ENCODE data around the gene UBE2QL1.

UBE2QL1 gene

GRCh38 chr5:6482735-6483134 lies 34.1 kb downstream of the UBE2QL1 start:
- TF ChIP-seq POU6F1 (CRISPR knock-in tag; IDR thresholded peaks at IDR 0.05; ENCODE audit: borderline replicate concordance, low read depth) = no peak
- no peak for TF ChIP-seq CSDC2 (CRISPR knock-in tag; IDR thresholded peaks at IDR 0.05)
- no peak for TF ChIP-seq TSHZ2 (CRISPR knock-in tag; IDR thresholded peaks at IDR 0.05)
- no peak for TF ChIP-seq TCF4 (CRISPR knock-in tag; IDR thresholded peaks at IDR 0.05; ENCODE audit: borderline replicate concordance)
- no peak for TF ChIP-seq OSR1 (CRISPR knock-in tag; IDR thresholded peaks at IDR 0.05)
- no peak for TF ChIP-seq RARB (CRISPR knock-in tag; IDR thresholded peaks at IDR 0.05)
- TF ChIP-seq ISL1 (CRISPR knock-in tag; IDR thresholded peaks at IDR 0.05) = no peak
- no peak for TF ChIP-seq ZFP30 (CRISPR knock-in tag; IDR thresholded peaks at IDR 0.05)
- ATAC-seq = no peak

GRCh38 chr5:6483880-6484382 lies 35.3 kb downstream of the UBE2QL1 start:
- TF ChIP-seq ZNF70 (CRISPR knock-in tag; IDR thresholded peaks at IDR 0.05) = no peak
- no peak for TF ChIP-seq TOX (CRISPR knock-in tag; IDR thresholded peaks at IDR 0.05; ENCODE audit: borderline replicate concordance)
- no peak for TF ChIP-seq ZNF8 (CRISPR knock-in tag; IDR thresholded peaks at IDR 0.05)
- no peak for TF ChIP-seq ARNTL (CRISPR knock-in tag; IDR thresholded peaks at IDR 0.05; ENCODE audit: borderline replicate concordance, low read depth)
- TF ChIP-seq ESRRG (CRISPR knock-in tag; IDR thresholded peaks at IDR 0.05) = no peak
- TF ChIP-seq TSHZ2 (CRISPR knock-in tag; IDR thresholded peaks at IDR 0.05) = no peak
- no peak for TF ChIP-seq GLIS3 (CRISPR knock-in tag; IDR thresholded peaks at IDR 0.05)
- no peak for TF ChIP-seq ZFP30 (CRISPR knock-in tag; IDR thresholded peaks at IDR 0.05)
- TF ChIP-seq ISL1 (CRISPR knock-in tag; IDR thresholded peaks at IDR 0.05) = no peak
- TF ChIP-seq ZC3H10 (CRISPR knock-in tag; IDR thresholded peaks at IDR 0.05) = no peak
- no peak for TF ChIP-seq CREB5 (CRISPR knock-in tag; IDR thresholded peaks at IDR 0.05; ENCODE audit: low read depth)
- no peak for TF ChIP-seq PATZ1 (CRISPR knock-in tag; IDR thresholded peaks at IDR 0.05; ENCODE audit: borderline replicate concordance)
- TF ChIP-seq ZNF565 (CRISPR knock-in tag; conservative IDR thresholded peaks at IDR 0.05; ENCODE audit: low read depth) = no peak
- TF ChIP-seq BACH2 (CRISPR knock-in tag; IDR thresholded peaks at IDR 0.05; ENCODE audit: borderline replicate concordance) = no peak
- ATAC-seq = no peak

GRCh38 chr5:6484446-6484845 lies 35.8 kb downstream of the UBE2QL1 start:
- ATAC-seq = no peak
- TF ChIP-seq ISL1 (CRISPR knock-in tag; IDR thresholded peaks at IDR 0.05) (no peak), PATZ1 (CRISPR knock-in tag; IDR thresholded peaks at IDR 0.05; ENCODE audit: borderline replicate concordance) (no peak), CSDC2 (CRISPR knock-in tag; IDR thresholded peaks at IDR 0.05) (no peak), OSR1 (CRISPR knock-in tag; IDR thresholded peaks at IDR 0.05) (no peak), TSHZ2 (CRISPR knock-in tag; IDR thresholded peaks at IDR 0.05) (no peak), SNAI2 (CRISPR knock-in tag; IDR thresholded peaks at IDR 0.05) (no peak)
